ENCODE results near the gene SMIM41.

Gene SMIM41

DNA sequence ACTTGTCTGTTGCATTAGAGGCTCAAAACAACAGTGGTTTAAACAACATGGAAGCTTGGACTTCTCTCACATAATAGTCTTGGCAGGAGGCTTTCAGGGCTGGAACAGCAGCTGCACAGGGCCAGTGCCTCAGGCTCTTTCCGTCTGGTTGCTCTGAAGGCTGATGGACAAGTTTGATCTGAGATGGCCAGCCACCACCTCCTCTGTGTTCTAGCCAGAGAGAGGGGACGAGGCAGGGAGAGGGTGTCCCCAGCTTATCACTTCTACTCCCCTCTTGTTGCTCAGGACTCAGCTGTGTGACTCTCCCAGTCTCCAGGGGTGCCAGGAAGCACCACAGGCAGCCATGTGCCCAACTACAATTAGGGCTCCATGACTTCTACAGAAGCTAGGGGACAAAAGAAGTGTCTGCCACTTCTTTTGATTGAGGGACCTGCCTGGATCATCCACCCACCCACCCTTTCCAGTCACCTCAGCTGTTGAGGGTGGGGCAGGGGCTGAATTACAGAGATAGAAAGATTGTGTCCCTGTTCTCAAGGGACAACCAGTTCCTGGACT is 46.6 kb downstream of the SMIM41 start:
- no peak for DNase-seq

DNA sequence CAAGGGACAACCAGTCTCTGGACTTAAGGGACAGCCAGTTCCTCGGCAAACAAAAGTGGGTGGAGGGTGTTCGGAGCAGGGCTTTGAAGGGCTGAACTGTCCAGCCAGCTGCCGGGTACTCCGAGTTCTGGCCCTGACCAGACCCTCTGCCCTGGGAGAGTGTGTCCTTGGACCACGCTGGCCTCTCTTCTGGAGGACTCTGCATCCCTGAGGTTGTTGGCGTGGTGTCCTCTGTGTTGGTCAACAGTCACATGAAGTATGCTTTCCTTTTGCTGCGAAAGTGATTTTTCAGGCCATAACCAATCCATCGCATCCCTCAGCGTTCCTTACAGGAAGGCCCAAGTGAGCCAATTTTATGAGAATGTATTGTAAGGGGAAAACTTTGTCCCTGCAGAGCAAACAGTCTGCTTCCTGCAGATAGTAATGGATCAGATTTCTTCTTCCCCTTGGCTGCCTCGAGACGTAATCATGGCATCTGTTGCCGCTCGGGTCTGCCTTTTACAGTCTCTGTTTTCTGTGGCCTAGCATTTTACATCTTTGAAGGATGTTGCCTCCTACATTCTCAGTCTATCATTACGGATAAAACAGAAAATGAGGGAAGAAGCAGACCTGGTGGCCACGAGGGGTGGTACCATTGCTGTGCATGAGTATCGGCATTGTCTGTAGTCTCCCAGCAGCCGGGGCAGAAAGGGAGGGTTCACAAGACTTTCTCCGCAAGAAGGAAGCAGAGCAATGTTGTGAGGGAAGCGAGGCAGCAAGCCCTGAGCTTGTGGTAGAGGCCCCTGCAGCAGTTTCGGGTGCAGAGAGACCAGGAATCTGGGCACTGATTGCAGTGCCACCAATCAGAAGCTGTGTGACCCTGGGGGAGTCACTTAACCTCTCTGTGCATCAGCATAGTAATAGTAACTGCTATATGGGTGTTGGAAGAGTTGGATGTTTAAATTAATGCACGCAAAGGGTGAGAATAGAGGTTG is 47.4 kb downstream of the SMIM41 start:
- no peak for DNase-seq

DNA sequence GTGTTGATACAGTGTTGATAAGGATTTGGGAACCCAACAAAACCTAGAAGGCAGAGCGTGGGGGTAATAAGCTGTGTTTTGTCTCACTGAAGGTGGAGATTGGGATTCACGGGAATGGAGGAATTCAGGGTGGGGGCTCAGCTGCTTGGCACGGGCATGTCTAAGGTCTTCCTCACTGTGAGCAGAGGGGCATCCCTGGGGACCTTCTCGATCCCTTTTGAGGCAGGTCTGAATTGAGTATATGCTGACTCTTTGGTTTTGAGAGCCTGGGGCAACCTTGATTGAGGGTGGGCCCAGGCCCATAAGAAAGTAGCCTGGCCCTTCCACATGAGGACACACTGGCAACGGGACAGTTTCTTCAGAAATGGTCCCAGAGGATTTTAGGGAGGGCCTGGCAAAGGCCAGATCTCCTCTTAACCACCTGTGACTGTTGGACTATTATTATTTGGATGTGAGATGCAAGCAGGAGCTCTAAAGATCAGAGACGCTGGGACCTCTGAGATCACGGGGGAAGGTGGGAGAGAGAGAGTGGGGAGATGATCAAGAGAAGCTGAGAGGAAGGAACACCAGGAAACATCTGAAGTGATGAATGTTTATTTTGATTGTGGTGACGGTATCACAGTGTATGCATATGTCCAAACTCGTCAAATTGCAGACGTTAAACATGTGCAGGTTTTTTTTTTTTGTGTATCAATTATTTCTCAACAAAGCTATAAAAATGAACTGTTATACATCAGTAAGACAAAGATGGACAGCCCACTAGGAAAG is 48.4 kb downstream of the SMIM41 start:
- DNase-seq, result no peak

DNA sequence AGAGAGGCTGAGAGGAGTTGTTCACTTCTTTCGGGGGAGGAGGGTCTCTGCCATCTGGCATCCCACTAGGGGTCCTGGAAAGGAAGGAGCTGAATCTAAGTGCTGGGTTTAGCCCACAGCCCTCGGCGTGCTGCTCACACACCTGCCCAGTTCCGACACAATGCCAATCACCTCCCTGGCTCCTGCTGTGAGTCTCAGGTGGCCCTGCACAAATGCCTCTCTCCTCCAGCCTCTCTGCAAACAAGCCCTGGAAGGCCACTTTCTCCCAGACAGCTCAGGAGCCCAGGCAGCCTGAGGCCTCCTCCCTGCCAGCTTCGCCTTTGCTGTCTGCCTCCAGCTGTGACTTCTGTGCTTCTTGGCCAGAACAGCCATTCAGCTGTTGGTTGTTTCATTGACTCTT is 51.2 kb downstream of the SMIM41 start:
- peak in 1 of 2 donors; percentile 10 for DNase-seq

DNA sequence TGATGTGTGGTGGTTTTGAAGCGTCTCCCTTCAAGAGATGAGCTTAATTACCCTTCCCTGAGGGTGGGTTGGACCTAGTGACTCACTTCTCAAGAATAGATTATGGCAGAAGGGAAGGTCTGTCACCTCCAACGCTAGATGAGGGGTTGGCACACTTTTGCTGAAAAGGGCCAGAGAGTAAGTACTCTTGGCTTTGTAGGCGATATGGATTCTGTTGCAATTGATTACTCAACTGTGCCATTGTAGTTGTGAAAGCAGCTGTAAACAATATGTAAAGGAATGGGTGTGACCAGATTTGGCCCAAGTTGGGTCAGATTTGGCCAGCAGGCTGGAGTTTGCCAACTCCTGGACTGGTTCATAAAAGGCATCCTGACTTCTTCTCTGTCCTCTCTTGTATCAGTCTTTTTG is 53.3 kb downstream of the SMIM41 start:
- peak in 1 of 2 donors; percentile 11 for DNase-seq

DNA sequence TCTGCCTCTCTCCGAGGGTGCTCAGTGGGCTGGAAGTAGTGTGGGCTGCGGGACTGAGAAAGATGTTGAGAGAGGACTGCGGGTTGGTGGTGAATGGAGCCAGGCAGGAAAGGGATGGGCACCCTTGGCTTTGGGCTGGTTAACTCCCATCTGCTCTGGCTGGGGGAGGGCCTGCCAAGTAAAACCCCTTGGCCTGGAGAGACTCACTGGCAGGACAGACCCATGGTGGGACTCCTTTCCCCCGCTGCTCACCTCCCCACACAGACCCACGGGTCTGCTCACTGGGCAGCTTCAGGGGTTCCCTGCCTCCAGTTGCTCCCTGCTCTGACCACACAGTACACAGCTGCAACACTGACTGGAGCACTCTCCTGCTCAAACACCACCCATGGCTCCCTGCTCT is 58.2 kb downstream of the SMIM41 start:
- no peak for DNase-seq

DNA sequence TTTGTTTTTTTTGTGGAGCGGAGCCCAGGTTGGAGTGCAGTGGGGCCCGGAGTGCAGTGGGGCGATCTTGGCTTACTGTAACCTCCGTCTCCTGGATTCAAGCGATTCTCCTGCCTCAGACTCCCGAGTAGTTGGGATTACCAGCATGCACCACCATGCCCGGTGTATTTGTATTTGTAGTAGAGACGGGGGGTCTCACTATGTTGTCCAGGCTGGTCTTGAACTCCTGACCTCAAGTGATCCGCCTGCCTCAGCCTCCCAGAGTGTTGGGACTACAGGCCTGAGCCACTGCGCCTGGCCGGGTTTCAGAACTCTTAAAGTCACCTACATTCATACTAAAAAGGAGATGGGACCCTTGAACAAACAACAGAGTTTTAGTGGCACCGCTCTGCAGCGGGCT is 59.6 kb downstream of the SMIM41 start:
- no peak for DNase-seq

DNA sequence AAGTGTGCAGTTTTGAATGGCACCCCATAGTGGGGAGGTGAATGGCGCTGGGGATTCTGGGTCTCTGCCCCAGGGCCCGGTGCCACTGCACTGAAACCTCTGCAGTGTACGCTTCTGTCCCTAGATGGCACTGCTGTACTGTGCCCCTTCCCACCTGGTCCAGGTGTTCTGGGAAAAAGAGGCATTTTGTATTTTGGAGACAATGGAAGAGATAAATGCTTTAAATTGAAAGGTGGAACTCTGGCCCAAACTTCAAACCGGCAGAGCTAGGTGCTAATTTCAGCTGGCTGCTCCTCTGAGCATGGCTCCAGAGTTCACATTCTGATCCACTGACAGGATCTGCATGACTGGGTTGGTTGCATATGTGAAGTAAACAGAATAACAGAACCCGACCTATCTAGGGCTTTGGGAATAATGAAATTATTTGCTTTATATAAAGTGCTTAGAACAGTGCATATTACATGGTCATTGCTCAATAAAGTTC is 60.1 kb downstream of the SMIM41 start:
- DNase-seq, result peak in 1 of 2 donors; percentile 29

DNA sequence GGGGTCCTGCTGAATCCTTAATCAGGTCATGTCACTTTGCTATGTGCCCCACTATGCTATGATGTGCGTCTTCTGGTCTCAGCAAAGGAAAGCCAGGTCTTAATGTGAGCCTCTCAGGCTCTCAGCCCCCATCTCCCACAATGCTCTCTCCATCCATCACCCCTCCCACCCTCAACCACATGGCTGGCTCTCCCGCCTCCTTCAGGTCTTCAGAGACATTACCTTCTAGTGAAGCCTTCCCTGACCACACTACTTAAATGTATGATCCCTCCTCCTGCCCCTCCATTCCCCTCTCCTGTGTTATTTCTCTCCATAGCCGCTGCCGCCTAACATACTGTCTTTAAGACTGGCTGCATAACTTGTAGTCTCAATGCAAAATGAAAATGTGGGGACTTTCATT is 61.8 kb downstream of the SMIM41 start:
- no peak for DNase-seq

DNA sequence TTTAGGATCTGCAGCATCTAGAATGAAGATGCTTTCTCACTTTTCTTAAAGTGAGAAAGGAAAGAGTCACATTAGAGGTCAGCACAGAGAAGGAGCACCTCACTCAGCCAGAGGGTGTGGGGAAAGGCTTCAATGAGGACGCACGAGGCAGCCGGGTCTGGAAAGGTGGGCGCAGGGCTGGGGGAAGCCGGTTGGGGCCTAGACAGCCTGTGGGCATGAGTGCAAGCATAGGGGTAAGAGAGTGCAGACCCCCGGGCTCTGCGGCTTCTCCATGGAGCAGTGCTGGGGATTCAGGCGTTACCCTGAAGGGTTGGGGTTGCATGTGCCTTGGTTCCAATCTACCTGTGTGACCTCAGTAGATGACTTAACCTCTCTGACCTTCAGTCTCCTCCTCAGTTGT is 62.4 kb downstream of the SMIM41 start:
- DNase-seq, result no peak

DNA sequence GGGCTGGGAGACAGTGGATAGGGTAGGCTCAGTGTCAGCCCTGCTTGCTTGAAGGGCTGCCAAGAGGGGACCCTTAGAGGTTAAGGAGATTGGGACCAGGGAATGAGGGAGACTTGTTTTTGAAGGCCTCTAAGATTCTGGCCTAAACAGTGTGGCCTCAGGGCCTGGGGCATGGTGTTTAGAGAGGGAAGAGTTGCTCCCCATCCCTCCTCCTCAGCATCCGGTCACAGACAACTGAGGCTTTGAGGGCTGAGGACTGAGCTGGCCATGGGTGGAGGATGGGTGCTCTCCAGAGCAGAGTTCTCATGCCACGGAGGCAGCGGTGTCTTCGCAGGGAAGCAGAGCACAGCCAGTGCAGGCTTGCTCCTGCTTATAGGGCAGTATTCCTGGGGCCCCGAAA is 62.9 kb downstream of the SMIM41 start:
- DNase-seq, result no peak

DNA sequence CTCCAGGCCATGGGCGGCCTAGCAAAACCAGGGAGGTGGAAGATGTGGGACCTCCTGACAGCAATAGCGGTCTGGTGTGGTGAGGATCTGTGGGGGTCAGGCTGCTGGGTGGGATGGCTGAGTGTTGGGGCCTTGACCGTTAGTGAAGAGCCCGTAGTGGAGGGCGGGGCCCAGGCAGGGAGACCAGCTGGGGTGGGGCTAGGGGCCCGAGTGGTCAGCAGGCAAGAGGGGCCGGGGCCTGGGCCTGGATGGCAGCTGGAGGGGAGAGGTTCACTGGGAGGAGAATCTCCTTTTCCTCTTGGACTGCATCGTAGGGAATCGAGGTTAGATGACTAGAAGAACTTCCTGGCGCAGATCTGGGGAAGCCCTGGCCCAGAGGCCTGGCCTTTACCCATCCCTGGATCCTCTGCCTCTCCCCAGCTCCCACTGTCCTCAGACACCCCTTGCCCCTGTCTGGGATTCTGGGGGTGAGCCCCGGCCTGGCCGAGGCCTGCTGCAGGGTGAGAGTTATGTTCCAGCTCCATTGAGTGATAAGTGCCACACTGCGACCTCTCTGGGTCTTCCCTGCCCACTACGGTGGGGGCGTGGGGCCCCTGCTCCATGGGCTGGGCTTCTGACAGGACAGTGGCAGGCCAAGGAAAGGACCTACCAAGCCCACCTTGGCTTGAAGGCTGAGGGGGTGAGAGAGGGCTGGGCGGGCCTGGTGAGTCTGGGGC is 65.2 kb downstream of the SMIM41 start:
- no peak for DNase-seq

DNA sequence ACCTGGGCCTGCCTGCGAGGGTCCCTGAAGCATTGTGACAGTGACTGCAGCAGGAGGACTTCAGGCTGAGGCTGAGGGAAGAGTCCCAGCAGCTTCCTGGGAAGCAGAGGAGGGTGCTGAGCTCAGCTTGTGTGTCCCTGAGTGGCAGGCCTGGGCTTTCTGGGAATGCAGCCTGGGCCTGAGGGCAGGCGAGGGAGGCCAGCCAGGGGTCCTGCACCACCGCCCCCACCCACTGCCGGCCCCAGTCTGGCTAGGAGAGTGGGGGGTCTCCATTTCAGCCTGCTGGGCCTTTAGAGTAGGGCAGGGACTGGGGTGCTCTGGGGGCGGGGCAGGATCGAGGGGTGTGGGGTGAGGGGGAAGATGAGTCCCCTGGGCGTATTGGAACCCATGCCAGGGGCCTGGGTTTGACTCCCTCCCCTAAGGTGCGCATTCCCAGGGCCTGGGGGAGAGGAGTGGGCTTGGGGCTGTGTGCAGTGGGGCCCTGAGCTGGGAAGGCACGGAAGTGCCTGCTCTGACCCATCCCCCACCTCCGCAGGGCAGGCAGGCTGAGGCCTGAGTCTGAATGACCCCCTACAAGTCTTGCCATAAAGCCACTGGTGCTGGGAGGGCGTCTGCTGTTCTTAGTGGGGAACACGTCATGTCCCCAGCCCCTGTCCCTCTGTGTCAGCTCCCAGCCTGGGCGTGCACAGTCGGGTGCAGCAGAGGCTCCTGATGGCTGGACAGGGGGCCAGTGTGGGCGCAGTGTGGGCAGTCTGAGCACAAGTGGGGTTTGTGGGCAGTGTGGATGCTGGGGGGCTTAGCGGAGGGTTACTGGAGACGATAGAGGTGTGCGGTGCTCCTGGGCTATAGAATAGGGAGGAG is 66.0 kb downstream of the SMIM41 start:
- no peak for DNase-seq

DNA sequence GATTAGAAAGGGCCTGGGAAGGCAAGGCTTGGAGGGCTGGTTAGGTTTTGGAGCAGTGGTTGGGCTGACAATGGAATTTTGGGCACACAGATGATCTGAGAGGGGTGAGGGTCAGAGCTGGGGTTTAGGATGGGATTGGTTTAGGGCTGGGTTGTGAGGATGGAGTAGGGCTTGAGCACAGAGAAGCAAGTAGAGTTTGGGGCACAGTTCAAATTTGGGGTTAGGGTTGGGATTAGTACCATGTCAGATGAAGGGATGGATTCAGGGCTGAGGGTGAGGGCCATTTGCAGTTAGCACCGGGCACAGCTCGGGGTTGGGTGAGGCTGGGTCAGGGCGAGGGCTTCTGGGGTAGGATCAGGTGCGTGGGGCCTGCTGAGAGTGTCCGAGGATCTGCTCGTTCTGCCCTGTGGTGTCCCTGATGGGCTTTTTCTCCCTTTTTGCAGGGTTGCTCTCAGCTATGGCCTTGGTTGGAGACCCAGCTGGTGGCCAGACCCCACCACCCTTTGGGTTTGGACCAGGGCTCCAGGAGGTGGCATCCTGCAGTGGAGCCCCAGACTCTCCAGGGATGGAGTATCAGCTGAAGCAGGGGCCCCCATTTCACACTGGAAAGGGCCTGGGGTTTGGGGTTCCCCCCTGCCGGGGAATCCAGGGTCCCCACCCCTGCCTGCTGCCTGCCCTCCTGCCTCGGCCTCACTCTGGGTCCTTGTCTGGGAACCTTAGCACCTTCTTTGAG is 66.8 kb downstream of the SMIM41 start:
- DNase-seq, result no peak

DNA sequence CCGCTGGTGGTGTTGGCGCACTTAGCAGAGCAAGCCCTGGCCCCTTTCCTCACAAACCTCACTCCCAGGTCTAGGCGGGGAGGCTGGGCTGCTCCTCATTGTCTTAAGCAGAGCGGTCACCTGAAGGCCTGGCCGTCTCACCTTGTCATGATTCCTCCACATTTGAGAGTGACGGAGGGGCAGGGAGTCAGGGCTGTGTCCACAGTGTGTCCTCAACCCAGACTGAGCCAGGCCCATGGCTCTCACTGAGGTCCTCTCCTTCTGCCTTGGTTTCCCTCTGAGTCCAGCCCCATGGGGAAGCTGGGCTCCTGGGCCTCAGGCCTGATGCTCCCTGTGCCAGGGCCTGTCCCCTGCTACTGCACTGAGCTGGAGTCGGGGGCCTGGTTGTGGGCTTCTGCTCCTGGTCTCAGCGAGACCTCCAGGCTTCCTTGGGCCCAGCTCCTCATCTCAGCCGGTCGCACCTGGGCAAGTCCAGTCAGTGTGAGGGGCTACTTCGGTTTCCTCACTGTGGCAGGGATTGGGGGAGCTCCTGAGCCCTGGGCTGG is 67.4 kb downstream of the SMIM41 start:
- no peak for DNase-seq

DNA sequence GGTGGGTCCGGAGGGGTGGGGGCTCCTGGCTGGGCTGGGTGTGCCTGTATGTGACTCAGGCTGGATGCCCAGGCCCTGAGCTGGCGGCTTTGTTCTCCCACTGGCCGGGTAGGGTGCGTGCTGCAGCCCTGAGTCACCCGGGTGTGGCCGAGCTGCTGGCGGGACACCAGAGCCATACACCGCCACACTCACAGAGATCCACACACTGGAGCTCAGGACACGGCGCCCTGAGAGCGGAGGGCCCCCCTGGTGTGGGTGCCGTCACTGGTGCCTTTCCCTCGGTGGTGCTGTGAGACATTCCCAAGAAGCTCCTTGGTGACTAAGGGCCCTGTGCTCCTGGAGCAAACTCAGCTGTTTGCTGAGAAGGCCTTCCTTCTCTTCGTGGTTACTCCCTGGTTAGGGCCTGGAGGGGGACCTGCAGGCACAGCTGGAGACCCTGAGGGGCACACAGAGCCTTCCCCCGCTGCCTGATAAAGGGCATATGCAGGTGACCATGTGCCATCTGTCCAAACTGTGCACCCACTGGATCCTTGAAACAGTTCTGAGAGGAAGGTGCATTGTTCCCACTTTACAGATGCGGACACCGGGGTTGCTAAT is 68.0 kb downstream of the SMIM41 start:
- peak in 1 of 2 donors; percentile 75 for DNase-seq

DNA sequence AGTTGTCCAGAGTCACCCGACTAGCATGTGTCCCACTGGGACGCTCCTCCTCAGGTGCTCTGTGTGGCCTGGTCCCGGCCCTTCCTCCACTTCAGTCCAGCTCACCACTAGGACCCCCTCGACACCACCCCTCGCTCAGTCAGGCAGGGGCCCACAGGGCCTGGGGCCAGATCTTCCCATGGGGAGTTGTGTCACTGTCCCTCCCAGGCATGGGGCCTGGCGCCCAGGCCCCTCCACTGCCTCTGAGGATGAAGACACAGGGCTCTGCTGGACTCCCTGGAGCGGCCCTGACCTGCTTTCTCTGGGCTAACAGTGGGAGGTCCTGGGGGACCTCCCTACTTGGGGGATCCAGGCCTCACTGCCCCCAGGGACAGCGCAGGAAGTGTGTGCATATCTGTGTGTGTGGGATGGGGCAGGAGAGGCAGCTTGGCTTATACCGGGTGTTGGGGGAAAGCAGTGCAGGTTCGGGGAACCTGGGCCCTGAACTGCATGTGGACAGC is 68.5 kb downstream of the SMIM41 start:
- DNase-seq, result no peak

DNA sequence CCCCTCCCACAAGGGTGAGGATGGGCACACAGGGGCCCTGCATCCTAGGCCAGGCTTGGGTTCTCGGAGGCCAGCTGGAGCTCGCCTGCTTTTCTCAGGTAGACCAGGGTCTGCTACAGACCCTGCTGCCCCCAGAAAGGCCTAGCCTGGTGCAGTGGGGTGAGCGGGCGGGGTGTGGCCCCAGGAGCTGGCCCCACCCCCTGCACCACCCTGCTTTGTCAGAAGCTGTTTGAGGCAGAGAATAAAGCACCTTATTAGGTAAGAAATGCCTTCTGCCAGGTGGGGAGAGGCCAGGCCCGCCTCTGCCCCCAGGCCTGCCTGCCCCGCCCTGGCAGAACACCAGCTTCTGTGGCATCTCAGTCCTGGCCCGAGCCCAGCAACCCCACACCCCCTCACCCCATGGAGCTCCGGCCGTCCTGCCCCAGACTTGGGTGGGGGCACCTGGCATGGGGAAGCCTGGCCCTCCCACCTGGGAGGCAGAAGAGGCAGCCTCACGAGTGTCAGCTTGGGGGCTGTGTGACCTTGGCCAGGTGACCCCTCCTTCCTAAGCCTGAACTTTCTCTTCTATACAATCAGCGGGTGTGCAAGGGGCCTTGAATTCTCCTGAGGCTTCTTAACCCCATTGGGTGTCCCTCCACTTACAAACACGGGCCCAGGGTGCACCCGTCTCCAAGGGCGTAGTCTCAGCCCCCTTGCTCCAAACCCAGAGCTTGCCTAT is 69.1 kb downstream of the SMIM41 start:
- no peak for DNase-seq

DNA sequence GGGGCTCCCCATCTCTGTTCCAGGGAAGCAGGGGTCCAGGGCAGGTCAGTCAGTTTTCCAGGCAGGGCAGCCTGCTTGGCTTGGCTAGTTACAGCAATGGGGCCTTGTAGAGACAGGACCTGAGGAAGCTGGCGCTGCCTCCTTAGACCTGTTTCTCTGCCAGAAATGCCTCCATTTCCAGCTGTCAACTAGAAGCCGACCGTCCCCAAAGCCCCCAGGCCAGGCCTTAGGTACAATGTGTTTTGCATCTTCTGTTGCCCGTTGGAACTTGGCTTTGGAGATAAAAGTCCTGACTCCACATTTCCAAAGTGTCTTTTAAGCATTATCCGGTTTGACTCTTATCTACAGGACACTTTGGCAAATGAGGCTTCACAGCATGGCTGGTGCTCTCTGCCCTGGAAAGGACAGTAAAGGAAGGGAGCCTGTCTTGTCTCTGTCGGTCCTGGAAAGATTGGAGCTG is 69.7 kb downstream of the SMIM41 start:
- no peak for DNase-seq
